GM13977 (cell line): ENCODE measurements around the gene RASAL2.

Experiments
- DNase-seq: peaks from one replicate; pipeline ENCODE4 v3.0.0; 2012; ENCODE audit warnings: low spot score
- in situ Hi-C: fragments of 300-500 bp; cut with MboI; formaldehyde crosslinking; loops from one replicate; pipeline ENCODE4 v1.12.0; 2022; ENCODE audit warnings: low sequenced_read_pairs, low pct_unique_long_range_greater_than_20kb, mixed read lengths, inconsistent platforms; ENCODE audit not compliant: unreplicated experiment
- TF ChIP-seq, protein P1 (sequence below): IDR thresholded peaks from 2 replicates; pipeline ENCODE4 v1.5.1; 2012; ENCODE audit warnings: mild to moderate bottlenecking, control low read depth; ENCODE audit not compliant: insufficient read depth; ENCODE audit errors: extremely low read depth, missing control alignments

The RASAL2 gene

GRCh38 chr1:178071811-178072210, 22.1 kb upstream of the RASAL2 start:
- DNase-seq = no peak
- in situ Hi-C loops = no loop called here
- TF ChIP-seq, protein P1, sequence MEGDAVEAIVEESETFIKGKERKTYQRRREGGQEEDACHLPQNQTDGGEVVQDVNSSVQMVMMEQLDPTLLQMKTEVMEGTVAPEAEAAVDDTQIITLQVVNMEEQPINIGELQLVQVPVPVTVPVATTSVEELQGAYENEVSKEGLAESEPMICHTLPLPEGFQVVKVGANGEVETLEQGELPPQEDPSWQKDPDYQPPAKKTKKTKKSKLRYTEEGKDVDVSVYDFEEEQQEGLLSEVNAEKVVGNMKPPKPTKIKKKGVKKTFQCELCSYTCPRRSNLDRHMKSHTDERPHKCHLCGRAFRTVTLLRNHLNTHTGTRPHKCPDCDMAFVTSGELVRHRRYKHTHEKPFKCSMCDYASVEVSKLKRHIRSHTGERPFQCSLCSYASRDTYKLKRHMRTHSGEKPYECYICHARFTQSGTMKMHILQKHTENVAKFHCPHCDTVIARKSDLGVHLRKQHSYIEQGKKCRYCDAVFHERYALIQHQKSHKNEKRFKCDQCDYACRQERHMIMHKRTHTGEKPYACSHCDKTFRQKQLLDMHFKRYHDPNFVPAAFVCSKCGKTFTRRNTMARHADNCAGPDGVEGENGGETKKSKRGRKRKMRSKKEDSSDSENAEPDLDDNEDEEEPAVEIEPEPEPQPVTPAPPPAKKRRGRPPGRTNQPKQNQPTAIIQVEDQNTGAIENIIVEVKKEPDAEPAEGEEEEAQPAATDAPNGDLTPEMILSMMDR = no peak

DNA sequence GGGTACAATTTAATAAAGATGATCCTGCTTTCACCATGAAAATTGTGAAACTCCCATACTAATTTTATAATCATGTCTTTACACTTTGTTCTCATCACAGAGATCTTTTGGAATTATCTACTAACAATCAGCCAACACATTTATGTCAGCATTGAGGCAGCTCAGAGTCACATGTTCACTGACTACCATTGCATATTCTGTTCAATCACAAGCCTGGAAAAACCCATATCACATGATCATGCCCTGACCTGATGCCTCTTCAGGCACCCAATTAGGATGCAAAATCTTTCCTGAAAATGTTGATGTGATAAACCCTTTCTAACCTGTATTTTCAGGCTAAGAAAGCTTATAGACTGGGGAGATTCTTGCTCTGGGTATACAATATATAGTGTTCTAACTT, 21.6 kb upstream of the RASAL2 start:
- DNase-seq = no peak
- TF ChIP-seq, protein P1 = no peak
- in situ Hi-C loops = no loop called here

- no peak for DNase-seq
- TF ChIP-seq, protein P1 = no peak
- in situ Hi-C loops = no loop called here
Observed at GRCh38 chr1:178075333-178075732, 18.6 kb upstream of the RASAL2 start.

GRCh38 chr1:178076607-178077006, 17.3 kb upstream of the RASAL2 start:
- TF ChIP-seq, protein P1 = no peak
- DNase-seq = no peak
- in situ Hi-C loops = no loop called here

DNA sequence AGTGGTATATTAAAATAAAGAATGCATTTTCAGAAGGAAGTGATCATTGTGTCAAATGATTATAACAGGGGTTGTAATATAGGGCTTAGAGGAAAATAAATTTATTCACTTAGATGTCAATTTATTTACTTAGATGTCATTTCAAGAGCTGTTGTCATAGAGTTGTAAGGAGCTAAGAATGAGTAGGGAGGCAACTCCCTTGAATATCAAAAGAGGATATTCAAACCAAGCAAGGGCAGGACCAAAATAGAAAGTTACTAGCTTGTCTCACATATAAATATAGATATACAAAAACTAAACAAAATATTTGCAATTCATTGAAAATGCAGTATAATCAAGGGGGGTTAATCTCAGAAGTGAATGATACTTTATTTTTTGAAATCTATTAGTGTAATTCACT, 16.0 kb upstream of the RASAL2 start:
- no peak for DNase-seq
- in situ Hi-C loops = no loop called here
- TF ChIP-seq, protein P1 = no peak

- in situ Hi-C loops = no loop called here
- TF ChIP-seq, protein P1 = no peak
- no peak for DNase-seq
Observed at GRCh38 chr1:178086294-178086693, 7.6 kb upstream of the RASAL2 start.

DNA sequence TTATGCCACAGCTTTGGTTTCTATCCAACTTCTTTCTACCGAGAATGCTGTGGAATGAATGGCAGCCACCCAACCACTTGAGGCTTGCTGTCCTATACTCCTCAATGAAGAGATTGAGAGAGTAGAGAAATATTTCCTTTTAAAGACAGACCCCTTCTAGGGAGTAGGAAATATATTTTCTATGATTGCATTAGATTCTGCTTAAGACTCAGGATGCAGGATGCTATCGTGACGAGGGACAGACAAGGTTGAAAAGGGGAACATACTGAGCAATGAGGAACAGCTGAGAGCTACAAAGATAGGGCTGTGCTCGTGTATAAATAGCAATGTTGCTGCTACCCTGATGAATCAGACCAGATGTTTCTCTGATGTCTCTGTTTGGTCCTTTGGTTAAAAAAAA, 7.1 kb upstream of the RASAL2 start:
- no peak for DNase-seq
- TF ChIP-seq, protein P1 = no peak
- in situ Hi-C loops = no loop called here
